Ovary (tissue), 9 donors: ENCODE data around the gene GATB. TPM values are rescaled to one million over a fixed set of nuclear protein-coding genes. Genes with fewer than 3 reads are reported as not detected.

ENCODE experiments used
- DNase-seq, 5 donors: peaks; one replicate each; pipeline ENCODE4 v3.0.0-alpha.2; 2019 to 2020
- H3K27ac ChIP-seq, 2 donors: fragments of 200-600 bp; one replicate each; pipeline versions ENCODE4 v1.5.1 to v1.8.0; 2019 to 2022
- H3K27me3 ChIP-seq: fragments of 200-600 bp; one replicate; pipeline ENCODE4 v1.8.0; 2022
- H3K36me3 ChIP-seq: fragments of 200-600 bp; sonication (generic); one replicate; pipeline ENCODE4 v1.5.1; 2019
- H3K4me1 ChIP-seq: one replicate; pipeline ENCODE4 v1.8.1; 2013; ENCODE audit warnings: mild to moderate bottlenecking, moderate library complexity; ENCODE audit not compliant: insufficient read depth
- H3K4me3 ChIP-seq: fragments of 200-600 bp; sonication (generic); one replicate; pipeline ENCODE4 v1.5.1; 2017
- H3K9me3 ChIP-seq, 2 donors: fragments of 200-600 bp in 1 of 2; sonication (generic) in 1 of 2; one replicate each; pipeline versions ENCODE4 v1.5.1 to v1.8.1; 2013 to 2019; ENCODE audit warnings: mild to moderate bottlenecking in 1 of 2, moderate library complexity in 1 of 2
- EP300 ChIP-seq: sonication (generic); formaldehyde crosslinking; IDR thresholded peaks from one replicate; pipeline ENCODE4 v1.6.1; 2017; ENCODE audit warnings: antibody characterized with exemption
- POLR2A ChIP-seq: fragments of 450-650 bp; IDR thresholded peaks from one replicate; pipeline ENCODE4 v1.6.1; 2017; ENCODE audit warnings: antibody characterized with exemption, mild to moderate bottlenecking, moderate library complexity
- WGBS, 3 donors: extraction: QIAGEN DNeasy Blood & Tissue Kit in 1 of 3; methylation state at CpG; one replicate each; pipeline versions ENCODE4 v1.1.5 to v1.1.7; 2013 to 2017; 5-methylcytosine and 5-hydroxymethylcytosine counted together
- intact Hi-C, 4 donors: fragments of 100-400 bp; cut with DNase I; formaldehyde crosslinking; loops; one replicate each; pipeline versions ENCODE4 v1.11.0 to v1.15.1; 2022 to 2023
- polyA plus RNA-seq, 2 donors: library from polyadenylated mRNA; stranded (reverse); fragments of 200-250 nt in 1 of 2; fragments of 350-450 nt in 1 of 2; fragmentation: Illumina TruSeq in 1 of 2; extraction: RNeasy Lipid Tissue Mini Kit (QIAGEN cat#74804) in 1 of 2; gene quantifications; one replicate each; pipeline ENCODE4 v1.2.3, GENCODE V29; 2013 to 2014
- total RNA-seq, 7 donors: library from RNA; depleted of rRNA in 2 of 7; stranded (reverse); fragments of >200 nt in 2 of 7; fragmentation: NEBNext Ultra II Directional in 3 of 7; extraction: Animal tissue kit (Norgen Biotek cat#: 25700) in 3 of 7; gene quantifications; one replicate each; pipeline versions ENCODE4 v1.1.0 to v1.2.4, GENCODE V29; 2016 to 2023
- TF ChIP-seq, protein P1 (sequence below), 3 donors: fragments of 450-650 bp in 2 of 3; fragments of 200-600 bp in 1 of 3; IDR thresholded peaks; one replicate each; pipeline versions ENCODE4 v1.5.1 to v1.8.0; 2016 to 2022; ENCODE audit warnings: antibody characterized with exemption in 3 of 3, mild to moderate bottlenecking in 1 of 3
- donor health status: DM: no; HTN: no; CAD: no; lungs with moderate emphysema.
- donor health status: DM: no; HTN: no; CAD: no.
- donor health status: Bipolar disorder and iron deficiency.
- donor health status: DM: yes; HTN: yes; CAD: no.
- donor health status: DM: no; HTN: no; CAD: no.
- donor health status: DM: yes; HTN: yes; CAD: no.

Gene GATB
- total and polyA plus RNA-seq, 9 donors: 10.0 to 21.3 (median 13.0) TPM

DNA sequence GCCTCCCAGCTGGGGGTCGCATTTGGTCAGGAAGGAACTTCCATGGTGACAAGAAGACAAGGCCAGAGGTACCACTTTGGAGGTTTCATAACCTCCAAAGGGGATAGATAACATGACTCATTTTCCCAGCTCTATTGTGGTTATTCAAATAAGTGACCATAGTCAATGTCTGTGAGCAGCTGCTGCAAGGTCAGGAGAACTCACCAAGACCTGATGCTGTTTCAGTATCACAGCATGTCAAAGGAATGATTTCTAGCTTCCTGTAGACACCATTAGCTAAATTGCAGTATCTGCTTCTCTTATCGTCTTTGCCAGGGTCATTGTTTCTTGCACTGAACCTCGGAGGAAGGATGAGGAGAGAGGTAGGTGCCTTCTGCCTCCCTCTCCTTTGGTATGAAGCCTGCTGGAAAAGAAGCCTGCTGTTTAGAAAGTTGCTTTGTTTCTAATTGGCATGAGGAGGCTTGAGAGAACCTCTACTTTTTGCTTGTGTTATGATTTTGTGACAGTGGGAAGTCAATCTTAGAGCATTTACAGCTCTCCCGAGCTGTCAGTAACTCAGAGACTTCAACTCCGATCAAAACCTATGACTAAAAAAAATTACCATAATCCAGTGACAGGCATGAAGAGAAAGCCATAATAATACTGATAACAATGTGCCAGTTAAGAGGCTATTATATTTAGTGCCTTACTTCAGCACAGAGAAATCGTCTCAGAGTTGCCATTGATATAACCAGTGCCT, 38.0 kb upstream of the GATB start:
- no peaks in the 10 kb centered on the region for H3K27me3 ChIP-seq
- no peaks in the 10 kb centered on the region for H3K36me3 ChIP-seq
- no peak overlapping the region for H3K4me3 ChIP-seq
- intact Hi-C loops: no loop called here
- no peaks in the 10 kb centered on the region for H3K9me3 ChIP-seq
- 56 to 65% (median 57%) methylated on average over 6 of the region's 6 CpGs for WGBS, 3 donors
- no peaks in the 10 kb centered on the region for H3K4me1 ChIP-seq
- no peak for DNase-seq
- no peak overlapping the region for H3K27ac ChIP-seq
- TF ChIP-seq, protein P1, sequence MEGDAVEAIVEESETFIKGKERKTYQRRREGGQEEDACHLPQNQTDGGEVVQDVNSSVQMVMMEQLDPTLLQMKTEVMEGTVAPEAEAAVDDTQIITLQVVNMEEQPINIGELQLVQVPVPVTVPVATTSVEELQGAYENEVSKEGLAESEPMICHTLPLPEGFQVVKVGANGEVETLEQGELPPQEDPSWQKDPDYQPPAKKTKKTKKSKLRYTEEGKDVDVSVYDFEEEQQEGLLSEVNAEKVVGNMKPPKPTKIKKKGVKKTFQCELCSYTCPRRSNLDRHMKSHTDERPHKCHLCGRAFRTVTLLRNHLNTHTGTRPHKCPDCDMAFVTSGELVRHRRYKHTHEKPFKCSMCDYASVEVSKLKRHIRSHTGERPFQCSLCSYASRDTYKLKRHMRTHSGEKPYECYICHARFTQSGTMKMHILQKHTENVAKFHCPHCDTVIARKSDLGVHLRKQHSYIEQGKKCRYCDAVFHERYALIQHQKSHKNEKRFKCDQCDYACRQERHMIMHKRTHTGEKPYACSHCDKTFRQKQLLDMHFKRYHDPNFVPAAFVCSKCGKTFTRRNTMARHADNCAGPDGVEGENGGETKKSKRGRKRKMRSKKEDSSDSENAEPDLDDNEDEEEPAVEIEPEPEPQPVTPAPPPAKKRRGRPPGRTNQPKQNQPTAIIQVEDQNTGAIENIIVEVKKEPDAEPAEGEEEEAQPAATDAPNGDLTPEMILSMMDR (IDR thresholded peaks at IDR 0.05): no peak
- TF ChIP-seq EP300 (no peak), POLR2A (no peak)

DNA sequence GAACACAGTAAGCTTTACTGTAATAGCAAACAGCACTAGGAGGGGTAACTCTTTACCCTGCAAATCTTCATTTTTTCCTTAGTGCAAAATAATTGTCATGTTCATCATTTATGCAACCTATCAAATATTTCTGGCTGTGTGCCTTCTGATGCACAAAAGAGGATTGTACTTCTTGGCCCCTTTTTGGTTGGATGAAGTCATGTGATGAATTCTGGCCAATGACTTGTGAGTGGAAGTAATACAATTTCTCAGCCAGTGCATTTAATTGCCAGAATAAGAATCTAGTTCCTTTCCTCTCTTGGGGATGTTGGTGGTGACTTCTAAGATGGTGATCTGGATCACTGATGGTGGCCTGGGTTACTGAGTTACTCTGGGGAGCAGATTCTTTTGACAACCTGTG, 37.0 kb upstream of the GATB start:
- TF ChIP-seq, protein P1 (IDR thresholded peaks at IDR 0.05): no peak
- TF ChIP-seq EP300: no peak
- TF ChIP-seq POLR2A: no peak
- no peak overlapping the region for H3K27ac ChIP-seq
- H3K4me3 ChIP-seq: no peak overlapping the region
- H3K27me3 ChIP-seq: no peaks in the 10 kb centered on the region
- H3K4me1 ChIP-seq: no peaks in the 10 kb centered on the region
- no peaks in the 10 kb centered on the region for H3K36me3 ChIP-seq
- DNase-seq: no peak
- no peaks in the 10 kb centered on the region for H3K9me3 ChIP-seq
- intact Hi-C loops: no loop called here

DNA sequence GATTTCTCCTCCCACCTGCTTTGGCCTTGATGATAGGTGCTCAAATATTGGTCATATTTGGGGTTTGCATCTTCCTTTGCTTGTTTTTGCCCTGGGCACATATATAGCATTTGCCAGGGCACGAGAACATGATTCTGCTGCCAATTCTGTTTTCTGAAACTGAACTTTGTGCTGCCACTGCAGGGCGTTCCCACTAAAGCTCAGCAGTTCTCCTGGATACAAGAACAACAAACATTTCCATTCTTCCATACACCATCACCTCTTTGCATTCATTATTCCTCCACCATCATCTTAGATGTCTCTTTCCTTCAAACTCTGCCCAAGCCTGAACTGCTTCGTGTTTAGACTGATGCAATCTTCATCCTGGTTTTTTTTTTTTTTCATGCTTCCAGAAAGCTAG, 36.3 kb upstream of the GATB start:
- WGBS, 3 donors: 59 to 71% (median 68%) methylated on average over 3 of the region's 3 CpGs
- H3K36me3 ChIP-seq: no peaks in the 10 kb centered on the region
- no peak for DNase-seq
- no peak overlapping the region for H3K27ac ChIP-seq
- H3K9me3 ChIP-seq: no peaks in the 10 kb centered on the region
- H3K4me1 ChIP-seq: no peaks in the 10 kb centered on the region
- no peaks in the 10 kb centered on the region for H3K27me3 ChIP-seq
- TF ChIP-seq EP300 (no peak), POLR2A (no peak)
- TF ChIP-seq, protein P1 (IDR thresholded peaks at IDR 0.05): no peak
- H3K4me3 ChIP-seq: no peak overlapping the region
- intact Hi-C loops: no loop called here

DNA sequence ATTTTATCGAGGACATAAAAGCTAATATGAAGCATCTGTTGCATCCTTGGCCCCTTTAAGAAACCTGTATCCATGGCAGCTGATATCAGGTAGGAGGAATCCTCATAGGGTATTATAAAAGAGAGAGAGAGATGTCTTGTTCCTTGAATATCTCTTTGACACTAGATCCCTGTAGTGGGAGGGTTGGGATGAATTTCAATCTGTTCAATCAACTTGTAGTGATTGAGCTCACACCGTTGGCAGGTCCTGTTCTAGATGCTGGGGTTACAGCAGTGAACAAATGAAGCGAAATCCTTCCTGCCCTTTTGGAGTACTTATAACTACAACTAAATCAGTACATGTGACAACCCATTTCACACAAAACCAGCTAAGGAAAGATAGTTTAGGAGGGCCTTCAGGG, 35.3 kb upstream of the GATB start:
- Histone ChIP-seq H3K9me3 (no peaks in the 10 kb centered on the region), H3K4me3 (no peak overlapping the region), H3K4me1 (no peaks in the 10 kb centered on the region), H3K27ac (no peak overlapping the region), H3K27me3 (no peaks in the 10 kb centered on the region), H3K36me3 (no peaks in the 10 kb centered on the region)
- WGBS, 3 donors: 78 to 82% (median 80%) methylated on average over 3 of the region's 3 CpGs
- DNase-seq: no peak
- intact Hi-C loops: no loop called here
- TF ChIP-seq, protein P1 (IDR thresholded peaks at IDR 0.05): no peak
- TF ChIP-seq POLR2A (no peak), EP300 (no peak)
